CD14-positive monocyte (primary cell): ENCODE data around the gene FAM13C. TPM values are rescaled to one million over a fixed set of nuclear protein-coding genes. Genes with fewer than 3 reads are reported as not detected.
A peak's percentile ranks its signal among the peaks of the same experiment; 100 is the strongest.
"Not testable (repeated sequence)": the region's sequence is repeated elsewhere in the genome, so short reads cannot be mapped to it uniquely, and the experiment has no call there.

Experiments used
- DNase-seq, 3 donors: peaks; one replicate each; pipeline ENCODE4 v3.0.0-alpha.2; 2011 to 2022
- H2AFZ ChIP-seq: 2 replicates; pipeline ENCODE4 v1.6.0; 2012; ENCODE audit warnings: mild to moderate bottlenecking, low read depth, low read length, inconsistent platforms; ENCODE audit not compliant: insufficient read depth, poor library complexity, severe bottlenecking
- H3K27ac ChIP-seq, 2 donors: 1 replicate in 1 of 2; 2 replicates in 1 of 2; pipeline ENCODE4 v1.5.1; 2012 to 2013; ENCODE audit warnings: low read length in 2 of 2, control low read depth in 1 of 2, inconsistent platforms in 1 of 2, low read depth in 1 of 2, mild to moderate bottlenecking in 1 of 2
- H3K27me3 ChIP-seq, 2 donors: one replicate each; pipeline versions ENCODE4 v1.6.0 to v1.6.1; 2011 to 2013; ENCODE audit warnings: low read length in 2 of 2; ENCODE audit not compliant: control insufficient read depth in 2 of 2, insufficient read depth in 2 of 2
- H3K36me3 ChIP-seq, 2 donors: replicated peaks in 1 of 2; 1 replicate in 1 of 2; 2 replicates in 1 of 2; pipeline versions ENCODE4 v1.5.1 to v1.6.1; 2012 to 2013; ENCODE audit warnings: low read length in 2 of 2, control low read depth in 1 of 2, inconsistent platforms in 1 of 2, mild to moderate bottlenecking in 1 of 2; ENCODE audit not compliant: insufficient read depth in 2 of 2, control insufficient read depth in 1 of 2
- H3K4me1 ChIP-seq, 2 donors: 1 replicate in 1 of 2; 2 replicates in 1 of 2; pipeline versions ENCODE4 v1.5.1 to v1.6.1; 2012 to 2013; ENCODE audit warnings: low read length in 2 of 2, control low read depth in 1 of 2, inconsistent platforms in 1 of 2, mild to moderate bottlenecking in 1 of 2, moderate library complexity in 1 of 2; ENCODE audit not compliant: insufficient read depth in 2 of 2, control insufficient read depth in 1 of 2
- H3K4me2 ChIP-seq: replicated peaks from 2 replicates; pipeline ENCODE3; 2012; ENCODE audit warnings: low read length, moderate library complexity, mild to moderate bottlenecking; ENCODE audit not compliant: poor library complexity, severe bottlenecking; ENCODE audit errors: extremely low read depth
- H3K4me3 ChIP-seq, 3 experiments: fragments of 200-600 bp in 1 of 3; sonication (generic) in 1 of 3; replicated peaks in 1 of 3; 1 replicate in 2 of 3; 2 replicates in 1 of 3; pipeline ENCODE4 v1.5.1; 2011 to 2013; ENCODE audit warnings: low read length in 3 of 3, mild to moderate bottlenecking in 3 of 3, control low read depth in 2 of 3, low read depth in 2 of 3, inconsistent platforms in 1 of 3, moderate library complexity in 1 of 3
- H3K79me2 ChIP-seq: 2 replicates; pipeline ENCODE4 v1.6.0; 2012; ENCODE audit warnings: mild to moderate bottlenecking, control low read depth, inconsistent platforms, low read length, moderate library complexity; ENCODE audit not compliant: insufficient read depth
- H3K9ac ChIP-seq: 2 replicates; pipeline ENCODE4 v1.6.0; 2017; ENCODE audit warnings: low read length, mild to moderate bottlenecking; ENCODE audit not compliant: insufficient read depth, poor library complexity, severe bottlenecking
- H3K9me3 ChIP-seq, 2 donors: replicated peaks in 1 of 2; 1 replicate in 1 of 2; 2 replicates in 1 of 2; pipeline versions ENCODE4 v1.5.1 to v1.6.1; 2012 to 2013; ENCODE audit warnings: low read length in 2 of 2, control low read depth in 1 of 2; ENCODE audit not compliant: control insufficient read depth in 1 of 2, insufficient read depth in 1 of 2
- H4K20me1 ChIP-seq: 2 replicates; pipeline ENCODE4 v1.6.0; 2012; ENCODE audit warnings: mild to moderate bottlenecking, low read length, control low read depth, moderate library complexity; ENCODE audit not compliant: insufficient read depth
- H3K27ac Mint-ChIP-seq, 7 donors: one replicate each; pipeline ENCODE4 v1.8.0; 2020; ENCODE audit warnings: mild to moderate bottlenecking in 7 of 7, mixed read lengths in 7 of 7, moderate library complexity in 6 of 7, inconsistent platforms in 2 of 7
- H3K27me3 Mint-ChIP-seq, 3 donors: one replicate each; pipeline ENCODE4 v1.8.0; 2021 to 2022; ENCODE audit warnings: low read depth in 3 of 3, mild to moderate bottlenecking in 3 of 3, mixed read lengths in 3 of 3, moderate library complexity in 3 of 3, inconsistent platforms in 1 of 3
- H3K36me3 Mint-ChIP-seq, 2 donors: one replicate each; pipeline ENCODE4 v1.8.0; 2020; ENCODE audit warnings: mixed read lengths in 2 of 2, inconsistent platforms in 1 of 2, mild to moderate bottlenecking in 1 of 2
- H3K4me1 Mint-ChIP-seq: one replicate; pipeline ENCODE4 v1.8.0; 2020; ENCODE audit warnings: mild to moderate bottlenecking, mixed read lengths
- H3K4me3 Mint-ChIP-seq, 2 donors: one replicate each; pipeline ENCODE4 v1.8.0; 2020; ENCODE audit warnings: mild to moderate bottlenecking in 2 of 2, mixed read lengths in 2 of 2, moderate library complexity in 1 of 2
- H3K9me3 Mint-ChIP-seq, 7 donors: one replicate each; pipeline ENCODE4 v1.8.0; 2020 to 2022; ENCODE audit warnings: mixed read lengths in 7 of 7, mild to moderate bottlenecking in 6 of 7, moderate library complexity in 6 of 7, inconsistent platforms in 2 of 7
- WGBS: methylation state at CpG from one replicate; pipeline ENCODE4 v1.1.5; 2013; ENCODE audit warnings: missing lambda C conversion rate; ENCODE audit not compliant: insufficient coverage; 5-methylcytosine and 5-hydroxymethylcytosine counted together
- intact Hi-C, 2 donors: fragments of 100-400 bp; cut with micrococcal nuclease; formaldehyde crosslinking; loops; one replicate each; pipeline versions ENCODE4 v1.15.0 to v1.15.1; 2023
- polyA plus RNA-seq, 3 donors: library from polyadenylated mRNA; depleted of rRNA in 1 of 3; unstranded in 2 of 3; stranded (reverse) in 1 of 3; fragments of 300-500 nt in 2 of 3; fragments of >200 nt in 1 of 3; fragmentation: Illumina TruSeq in 2 of 3; gene quantifications; 1 replicate in 2 of 3; 2 replicates in 1 of 3; pipeline ENCODE4 v1.2.3, GENCODE V29; 2012 to 2021
- TF ChIP-seq, protein P1 (sequence below): fragments of 200-600 bp; IDR thresholded peaks from one replicate; pipeline ENCODE4 v1.8.0; 2022; ENCODE audit warnings: antibody characterized with exemption, mild to moderate bottlenecking

Gene FAM13C
- polyA plus RNA-seq, 3 donors: not detected

DNA sequence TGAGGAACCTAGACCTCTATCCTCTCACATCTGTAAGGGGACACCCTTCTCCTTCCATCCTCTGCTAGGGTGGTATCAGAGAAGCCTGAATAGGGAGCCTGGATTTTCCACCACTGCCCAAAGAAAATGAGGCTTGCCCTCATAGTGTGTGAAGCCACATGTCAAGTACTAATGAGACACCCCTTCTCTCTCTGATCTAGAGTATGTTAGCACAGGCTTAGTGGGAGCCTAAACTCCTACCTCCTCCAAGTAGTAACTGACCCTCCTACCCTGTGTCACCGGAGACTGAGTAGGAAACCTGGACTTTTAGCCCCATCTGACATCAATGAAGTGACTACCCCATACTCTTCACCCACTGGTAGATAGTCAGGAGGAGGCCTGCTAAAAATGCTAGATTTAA lies 120.3 kb downstream of the FAM13C start:
- Histone ChIP-seq H3K27me3 (no peaks in the 10 kb centered on the region), H4K20me1 (no peaks in the 10 kb centered on the region), H3K9ac (no peak overlapping the region), H3K79me2 (no peaks in the 10 kb centered on the region), H3K4me3 (no peak overlapping the region), H3K4me2 (no peak overlapping the region), H3K36me3 (no peaks in the 10 kb centered on the region), H3K9me3 (no peaks in the 10 kb centered on the region), H3K4me1 (no peaks in the 10 kb centered on the region), H3K27ac (no peak overlapping the region), H2AFZ (no peak overlapping the region)
- no peaks in the 10 kb centered on the region for H3K9me3 Mint-ChIP-seq
- intact Hi-C loops: no loop called here
- H3K27ac Mint-ChIP-seq: no peak overlapping the region
- peaks cover 2% of the 10 kb centered on the region for H3K4me1 Mint-ChIP-seq
- peaks cover 0 to 1% (median 0%) of the 10 kb centered on the region in 3 donors for H3K27me3 Mint-ChIP-seq
- H3K4me3 Mint-ChIP-seq: no peak overlapping the region
- TF ChIP-seq, protein P1, sequence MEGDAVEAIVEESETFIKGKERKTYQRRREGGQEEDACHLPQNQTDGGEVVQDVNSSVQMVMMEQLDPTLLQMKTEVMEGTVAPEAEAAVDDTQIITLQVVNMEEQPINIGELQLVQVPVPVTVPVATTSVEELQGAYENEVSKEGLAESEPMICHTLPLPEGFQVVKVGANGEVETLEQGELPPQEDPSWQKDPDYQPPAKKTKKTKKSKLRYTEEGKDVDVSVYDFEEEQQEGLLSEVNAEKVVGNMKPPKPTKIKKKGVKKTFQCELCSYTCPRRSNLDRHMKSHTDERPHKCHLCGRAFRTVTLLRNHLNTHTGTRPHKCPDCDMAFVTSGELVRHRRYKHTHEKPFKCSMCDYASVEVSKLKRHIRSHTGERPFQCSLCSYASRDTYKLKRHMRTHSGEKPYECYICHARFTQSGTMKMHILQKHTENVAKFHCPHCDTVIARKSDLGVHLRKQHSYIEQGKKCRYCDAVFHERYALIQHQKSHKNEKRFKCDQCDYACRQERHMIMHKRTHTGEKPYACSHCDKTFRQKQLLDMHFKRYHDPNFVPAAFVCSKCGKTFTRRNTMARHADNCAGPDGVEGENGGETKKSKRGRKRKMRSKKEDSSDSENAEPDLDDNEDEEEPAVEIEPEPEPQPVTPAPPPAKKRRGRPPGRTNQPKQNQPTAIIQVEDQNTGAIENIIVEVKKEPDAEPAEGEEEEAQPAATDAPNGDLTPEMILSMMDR: no peak
- WGBS: no CpG with 5 or more reads among the region's 1 CpG
- no peak for DNase-seq
- H3K36me3 Mint-ChIP-seq: no peaks in the 10 kb centered on the region

GRCh38 chr10:59240582-59241183 lies 121.7 kb downstream of the FAM13C start:
- Mint-ChIP-seq H3K9me3 (no peaks in the 10 kb centered on the region), H3K27me3 (peaks cover 0 to 2% (median 1%) of the 10 kb centered on the region in 3 donors), H3K4me1 (peaks cover 2% of the 10 kb centered on the region), H3K4me3 (no peak overlapping the region), H3K27ac (no peak overlapping the region), H3K36me3 (no peaks in the 10 kb centered on the region)
- H3K27me3 ChIP-seq: no peaks in the 10 kb centered on the region
- H3K27ac ChIP-seq: no peak overlapping the region
- no peaks in the 10 kb centered on the region for H3K4me1 ChIP-seq
- WGBS: no CpG with 5 or more reads among the region's 2 CpGs
- H3K4me3 ChIP-seq: no peak overlapping the region
- TF ChIP-seq, protein P1: peak; percentile 60
- DNase-seq: peak in 2 of 3 donors; percentile 7 to 27
- intact Hi-C loops: no loop called here
- no peaks in the 10 kb centered on the region for H3K36me3 ChIP-seq
- H4K20me1 ChIP-seq: no peaks in the 10 kb centered on the region
- no peaks in the 10 kb centered on the region for H3K9me3 ChIP-seq
- no peaks in the 10 kb centered on the region for H3K79me2 ChIP-seq
- no peak overlapping the region for H3K4me2 ChIP-seq
- no peak overlapping the region for H2AFZ ChIP-seq
- no peak overlapping the region for H3K9ac ChIP-seq

- H3K9me3 ChIP-seq, H3K36me3 ChIP-seq, H2AFZ ChIP-seq, H3K4me1 Mint-ChIP-seq, intact Hi-C loops, H3K4me1 ChIP-seq, H4K20me1 ChIP-seq, H3K27me3 Mint-ChIP-seq, H3K79me2 ChIP-seq, H3K9ac ChIP-seq, H3K4me3 ChIP-seq, H3K27me3 ChIP-seq, H3K27ac ChIP-seq, H3K4me2 ChIP-seq, H3K27ac Mint-ChIP-seq, H3K9me3 Mint-ChIP-seq, DNase-seq, H3K4me3 Mint-ChIP-seq, H3K36me3 Mint-ChIP-seq: not testable (repeated sequence)
- WGBS: 100% methylated on average over 1 of the region's 2 CpGs
Measured at GRCh38 chr10:59239108-59239507, 123.2 kb downstream of the FAM13C start.
